H54 (cell line): ENCODE measurements around the gene AFG3L2.

Source experiments
- DNase-seq: peaks from one replicate; pipeline ENCODE4 v3.0.0; 2011; ENCODE audit warnings: low spot score, mixed read lengths; ENCODE audit not compliant: insufficient read length
- FAIRE-seq: peaks from 3 replicates; lab custom pipeline; 2011; peaks lifted over from hg19 to GRCh38; lab: Jason Lieb, UNC
- POLR2A ChIP-seq: IDR thresholded peaks from 2 replicates; pipeline ENCODE4 v1.6.1; 2011; ENCODE audit warnings: low read depth, mild to moderate bottlenecking, low read length

AFG3L2 gene

GRCh38 chr18:12352188-12352587, 24.8 kb downstream of the AFG3L2 start:
- DNase-seq (no peak), FAIRE-seq (no peak)
- no peak for TF ChIP-seq POLR2A

- no peak for TF ChIP-seq POLR2A
- FAIRE-seq (no peak), DNase-seq (no peak)
These were observed 29.1 kb downstream of the AFG3L2 start for GRCh38 chr18:12347895-12348294.

- FAIRE-seq (no peak), DNase-seq (no peak)
- TF ChIP-seq POLR2A, result no peak
These were observed 30.8 kb downstream of the AFG3L2 start for GRCh38 chr18:12346240-12346565.

DNA sequence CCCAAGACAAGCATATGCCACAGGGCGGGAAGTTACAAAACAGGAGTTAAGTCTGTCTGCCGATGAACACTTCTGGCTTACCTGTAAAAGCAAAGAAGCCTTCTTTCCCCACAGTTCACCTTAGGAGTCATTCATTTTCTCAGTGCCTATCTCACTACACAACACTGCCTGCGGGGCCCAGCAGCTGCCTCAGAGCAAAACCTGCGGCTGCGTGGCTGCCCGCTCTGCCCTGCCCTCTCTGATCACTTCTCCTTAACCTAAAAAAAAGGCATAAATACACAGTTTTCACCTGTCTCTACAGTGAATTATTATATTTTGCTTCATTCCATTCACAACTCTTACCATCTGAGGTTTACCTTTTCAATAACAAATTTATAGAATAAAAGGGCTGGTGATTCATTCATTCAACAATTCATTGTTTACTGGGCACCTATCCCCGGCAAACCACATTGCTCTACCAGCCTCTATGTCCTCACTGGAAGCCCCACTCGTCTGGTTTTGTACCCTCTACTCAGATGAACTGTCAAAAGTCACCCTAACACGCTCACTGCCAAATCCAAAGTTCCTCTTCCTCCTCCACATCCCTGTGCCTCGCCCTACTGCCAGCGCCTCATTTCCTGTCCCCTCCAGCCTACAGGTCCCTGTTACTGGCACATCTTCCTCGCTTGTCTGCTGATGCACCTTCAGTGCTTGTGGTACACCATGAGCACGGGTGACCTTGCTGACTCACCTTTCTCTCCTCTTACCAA, 31.4 kb downstream of the AFG3L2 start:
- DNase-seq (no peak), FAIRE-seq (no peak)
- TF ChIP-seq POLR2A, result no peak

DNA sequence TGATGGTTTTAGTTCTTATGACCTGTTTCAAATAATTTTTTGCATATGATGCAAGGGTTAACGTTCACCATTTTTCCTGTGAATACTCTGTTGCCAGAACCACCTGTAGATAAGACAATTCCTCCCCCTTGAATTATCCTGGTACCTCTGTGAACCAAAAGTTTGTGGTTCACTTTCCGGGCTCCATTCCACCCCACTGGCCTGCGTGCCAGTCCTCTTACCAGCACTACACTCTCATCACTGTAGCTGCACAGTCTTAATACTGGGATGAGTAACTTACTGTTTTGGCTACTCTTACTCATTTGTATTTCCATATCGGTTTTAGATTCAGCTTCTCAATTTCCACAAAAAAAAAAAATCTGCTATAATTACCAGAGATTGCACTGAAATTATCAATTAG, 34.4 kb downstream of the AFG3L2 start:
- DNase-seq (no peak), FAIRE-seq (no peak)
- no peak for TF ChIP-seq POLR2A

GRCh38 chr18:12340945-12341660, 35.9 kb downstream of the AFG3L2 start:
- TF ChIP-seq POLR2A, result no peak
- FAIRE-seq, result no peak
- no peak for DNase-seq

- no peak for FAIRE-seq
- no peak for TF ChIP-seq POLR2A
- no peak for DNase-seq
These were observed 38.6 kb downstream of the AFG3L2 start for GRCh38 chr18:12338382-12338781.

DNA sequence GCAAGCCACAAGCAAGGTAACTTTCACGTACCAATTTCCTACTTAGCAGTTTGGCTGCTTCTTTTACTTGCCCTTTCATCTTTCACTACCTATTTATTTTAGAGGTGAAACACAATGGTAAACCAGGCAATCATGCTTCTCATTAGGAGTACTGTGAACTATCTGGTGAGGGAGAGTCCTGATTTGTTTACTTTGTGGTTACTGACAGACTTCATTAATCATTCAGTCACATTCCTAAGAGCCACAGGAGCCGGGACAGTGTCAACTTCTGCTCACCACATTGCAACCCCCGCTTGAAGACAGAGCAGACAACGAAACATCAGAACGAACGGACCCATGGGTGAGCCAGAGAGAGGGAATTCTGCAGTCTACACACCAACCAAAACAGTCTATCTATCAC, 40.1 kb downstream of the AFG3L2 start:
- FAIRE-seq (no peak), DNase-seq (no peak)
- TF ChIP-seq POLR2A, result no peak

- no peak for FAIRE-seq
- TF ChIP-seq POLR2A, result no peak
- DNase-seq, result no peak
These were observed 40.8 kb downstream of the AFG3L2 start for GRCh38 chr18:12336171-12336613.

DNA sequence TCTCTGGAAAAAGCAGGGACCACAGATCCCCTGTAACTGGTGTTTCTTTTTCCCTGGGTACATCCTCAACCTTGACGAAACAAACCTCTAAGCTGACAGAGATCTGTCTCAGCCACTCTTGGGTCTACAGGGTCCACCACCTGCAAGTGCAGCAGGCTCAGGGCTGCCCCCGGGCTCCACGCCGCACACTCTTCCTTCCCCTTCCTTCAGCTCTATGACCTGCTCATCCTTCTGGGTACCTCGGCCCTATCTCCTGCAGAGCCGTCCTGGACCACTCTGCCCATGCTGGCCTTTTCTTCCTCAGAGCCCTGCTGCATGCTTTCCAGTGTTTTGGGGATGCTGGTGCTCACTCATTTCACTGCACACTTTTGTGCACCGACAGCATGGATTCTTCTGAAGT, 41.5 kb downstream of the AFG3L2 start:
- no peak for FAIRE-seq
- no peak for TF ChIP-seq POLR2A

DNA sequence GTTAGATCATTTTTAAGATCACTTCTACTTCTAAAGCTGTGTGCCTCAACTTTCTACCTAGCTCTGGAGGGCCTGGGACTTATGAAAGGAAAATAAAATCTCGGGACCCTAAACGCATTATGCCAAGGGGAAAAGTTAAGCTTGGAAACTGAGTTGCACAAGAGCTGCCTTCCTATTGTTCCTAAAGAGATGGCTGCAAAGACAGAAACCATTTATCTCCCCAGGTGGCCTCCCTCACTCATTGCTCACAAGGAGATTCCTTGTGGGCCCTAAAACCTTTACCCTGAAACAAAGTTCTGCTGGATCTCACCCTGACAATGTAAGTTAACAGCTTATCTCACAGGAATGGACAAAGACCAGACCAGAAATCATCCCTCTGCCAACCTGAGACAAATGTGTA, 42.2 kb downstream of the AFG3L2 start:
- DNase-seq, result no peak
- no peak for TF ChIP-seq POLR2A

More for the DNA sequence above, 41.5 kb downstream of the AFG3L2 start:
- DNase-seq, result no peak

GRCh38 chr18:12334366-12334808, 42.6 kb downstream of the AFG3L2 start:
- no peak for TF ChIP-seq POLR2A
- DNase-seq (no peak), FAIRE-seq (no peak)

More for the DNA sequence above, 42.2 kb downstream of the AFG3L2 start:
- FAIRE-seq, result no peak

DNA sequence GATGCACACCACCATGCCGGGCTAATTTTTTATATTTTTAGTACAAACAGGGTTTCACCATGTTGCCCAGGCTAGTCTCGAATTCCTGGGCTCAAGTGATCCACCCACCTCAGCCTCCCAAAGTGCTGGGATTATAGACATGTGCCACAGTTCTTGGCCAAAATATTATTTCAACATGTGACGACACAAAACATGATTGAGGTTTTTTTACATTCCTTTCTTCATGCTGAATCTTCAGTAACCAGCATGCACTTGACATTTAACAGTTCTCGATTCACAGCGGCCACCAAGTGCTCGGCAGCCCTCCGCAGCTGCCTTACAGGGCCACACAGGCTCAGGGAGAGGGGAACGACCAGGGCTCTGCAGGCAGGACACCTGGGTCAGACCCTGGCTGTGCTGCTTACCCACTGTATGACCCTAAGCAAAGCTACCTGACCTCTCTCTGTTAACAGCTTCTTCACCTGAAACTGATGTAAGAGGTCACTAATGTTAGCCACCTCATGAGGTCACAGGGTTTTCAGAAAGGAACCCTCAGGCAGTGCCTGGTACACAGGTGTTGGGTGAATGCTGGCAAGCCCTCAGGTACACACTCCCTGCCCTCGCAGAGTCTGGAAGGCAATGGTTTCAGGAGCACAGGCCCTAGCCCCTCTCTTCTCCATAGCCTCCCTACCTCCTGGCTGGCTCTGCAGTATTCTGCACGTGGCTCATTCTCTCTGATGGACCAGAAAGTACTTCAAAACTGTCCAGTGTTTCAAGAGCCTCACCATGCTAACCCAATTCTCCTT, 43.3 kb downstream of the AFG3L2 start:
- no peak for TF ChIP-seq POLR2A
- no peak for DNase-seq
- no peak for FAIRE-seq

- DNase-seq, result no peak
- no peak for TF ChIP-seq POLR2A
- FAIRE-seq, result no peak
These were observed 46.3 kb downstream of the AFG3L2 start for GRCh38 chr18:12330766-12331165.

DNA sequence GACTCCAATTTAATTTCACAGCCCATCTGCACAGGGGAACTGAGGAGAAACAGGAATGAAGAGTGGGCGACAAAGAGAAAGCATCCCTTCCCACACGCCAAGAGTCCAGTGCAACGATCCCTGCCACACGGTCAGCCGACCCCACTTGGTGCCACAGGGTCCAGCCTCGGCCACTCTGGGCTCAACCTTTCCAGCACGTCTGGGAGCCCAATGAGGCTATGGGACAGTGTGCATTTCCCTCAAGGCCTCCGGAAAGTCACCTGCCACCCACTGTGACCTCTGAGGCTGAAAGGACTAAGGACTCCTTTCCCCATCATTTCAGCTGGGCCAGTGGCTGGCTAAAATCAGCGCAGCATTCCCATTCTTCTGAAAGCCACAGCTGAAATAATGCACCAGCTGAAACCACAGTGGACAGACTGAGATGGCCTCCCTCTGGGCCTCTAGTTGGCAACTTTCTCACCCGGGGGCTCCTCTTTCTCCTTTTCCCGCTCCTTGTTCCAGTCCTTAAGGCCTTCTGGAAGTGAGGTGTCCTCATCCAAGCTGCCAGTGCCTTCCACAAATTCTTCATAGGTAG, 47.8 kb downstream of the AFG3L2 start:
- FAIRE-seq (no peak), DNase-seq (no peak)
- TF ChIP-seq POLR2A, result no peak
